GM23338 (cell line): ENCODE results near the gene CD3G. TPM values are rescaled to one million over a fixed set of nuclear protein-coding genes. Genes with fewer than 3 reads are reported as not detected.

ENCODE experiments used
- ATAC-seq: fragments of 200-7000 bp; cut with Tn5 transposase; 3 replicates; pipeline ENCODE4 v1.9.1; 2020
- DNase-seq: peaks from one replicate; pipeline ENCODE4 v3.0.0-alpha.2; 2015; ENCODE audit warnings: low spot score
- H2AFZ ChIP-seq: fragments of 200-600 bp; sonication (generic); 2 replicates; pipeline ENCODE4 v1.8.0; 2016; ENCODE audit warnings: antibody characterized with exemption, mild to moderate bottlenecking, moderate library complexity
- H3F3A ChIP-seq: fragments of 200-600 bp; sonication (generic); replicated peaks from 2 replicates; pipeline ENCODE4 v1.8.0; 2017; ENCODE audit warnings: antibody characterized with exemption, mixed run types, low read depth
- H3K27ac ChIP-seq: fragments of 200-600 bp; sonication (generic); 2 replicates; pipeline ENCODE4 v1.6.1; 2016; ENCODE audit warnings: low read depth
- H3K27me3 ChIP-seq: fragments of 200-600 bp; sonication (generic); 2 replicates; pipeline ENCODE4 v1.8.0; 2016; ENCODE audit warnings: mild to moderate bottlenecking, mixed run types, moderate library complexity; ENCODE audit not compliant: insufficient read depth
- H3K36me3 ChIP-seq: fragments of 200-600 bp; sonication (generic); 2 replicates; pipeline ENCODE4 v1.8.0; 2016; ENCODE audit warnings: mild to moderate bottlenecking; ENCODE audit not compliant: insufficient read depth
- H3K4me1 ChIP-seq: fragments of 200-600 bp; sonication (generic); 2 replicates; pipeline ENCODE4 v1.8.0; 2016; ENCODE audit warnings: mild to moderate bottlenecking, moderate library complexity; ENCODE audit not compliant: insufficient read depth
- H3K4me2 ChIP-seq: fragments of 200-600 bp; sonication (generic); 2 replicates; pipeline ENCODE4 v1.7.1; 2017; ENCODE audit warnings: mixed run types
- H3K4me3 ChIP-seq: fragments of 200-600 bp; sonication (generic); 2 replicates; pipeline ENCODE4 v1.6.1; 2016; ENCODE audit warnings: mixed run types
- H3K79me2 ChIP-seq: fragments of 200-600 bp; sonication (generic); replicated peaks from 2 replicates; pipeline ENCODE4 v1.8.0; 2017; ENCODE audit warnings: mild to moderate bottlenecking; ENCODE audit not compliant: insufficient read depth
- H3K9me2 ChIP-seq: fragments of 200-600 bp; sonication (generic); 2 replicates; pipeline ENCODE4 v1.8.0; 2017; ENCODE audit not compliant: insufficient read depth
- H4K20me1 ChIP-seq: fragments of 200-600 bp; sonication (generic); replicated peaks from 2 replicates; pipeline ENCODE4 v1.8.0; 2017; ENCODE audit warnings: mild to moderate bottlenecking; ENCODE audit not compliant: insufficient read depth
- H3K27ac Mint-ChIP-seq: 2 replicates; pipeline ENCODE4 v1.8.0; 2020; ENCODE audit warnings: inconsistent platforms, mild to moderate bottlenecking, moderate library complexity, mixed read lengths
- H3K27me3 Mint-ChIP-seq: 3 replicates; pipeline ENCODE4 v1.8.0; 2022; ENCODE audit warnings: low read depth, mild to moderate bottlenecking, moderate library complexity, mixed read lengths, inconsistent platforms; ENCODE audit not compliant: insufficient read depth, poor library complexity
- H3K36me3 Mint-ChIP-seq: 3 replicates; pipeline ENCODE4 v1.8.0; 2021; ENCODE audit warnings: low read depth, mild to moderate bottlenecking, inconsistent platforms, moderate library complexity, mixed read lengths
- H3K4me1 Mint-ChIP-seq: 3 replicates; pipeline ENCODE4 v1.8.0; 2020; ENCODE audit warnings: mild to moderate bottlenecking, inconsistent platforms, mixed read lengths
- H3K4me3 Mint-ChIP-seq: 3 replicates; pipeline ENCODE4 v1.8.0; 2021; ENCODE audit warnings: moderate library complexity, mild to moderate bottlenecking, inconsistent platforms, mixed read lengths
- H3K9me3 Mint-ChIP-seq: 3 replicates; pipeline ENCODE4 v1.8.0; 2020; ENCODE audit warnings: moderate library complexity, mild to moderate bottlenecking, inconsistent platforms, mixed read lengths
- CREB1 ChIP-seq: fragments of 250-450 bp; sonication (Bioruptor Pico); IDR thresholded peaks from 2 replicates; pipeline ENCODE4 v1.5.0; 2020; ENCODE audit warnings: low read depth, mild to moderate bottlenecking, moderate library complexity
- EZH2 ChIP-seq: fragments of 200-600 bp; sonication (generic); IDR thresholded peaks from one replicate; pipeline ENCODE4 v1.8.0; 2017; ENCODE audit warnings: antibody characterized with exemption, mild to moderate bottlenecking, low read depth; ENCODE audit not compliant: unreplicated experiment
- EZH2phosphoT487 ChIP-seq: fragments of 200-600 bp; sonication (generic); IDR thresholded peaks from one replicate; pipeline ENCODE4 v1.8.1; 2018; ENCODE audit warnings: antibody characterized with exemption; ENCODE audit not compliant: unreplicated experiment
- NANOG ChIP-seq: IDR thresholded peaks from 2 replicates; pipeline ENCODE4 v1.6.1; 2016; ENCODE audit warnings: antibody characterized with exemption, borderline replicate concordance
- POLR2AphosphoS5 ChIP-seq: IDR thresholded peaks from 2 replicates; pipeline ENCODE4 v1.6.1; 2016; ENCODE audit warnings: antibody characterized with exemption, low read depth
- STAT1 ChIP-seq: IDR thresholded peaks from one replicate; pipeline ENCODE4 v1.6.1; 2016; ENCODE audit warnings: antibody characterized with exemption; ENCODE audit not compliant: unreplicated experiment
- ZNF114 ChIP-seq: fragments of 250-450 bp; sonication (Bioruptor Pico); IDR thresholded peaks from 2 replicates; pipeline ENCODE4 v1.5.0; 2020; ENCODE audit warnings: mild to moderate bottlenecking, moderate library complexity
- ZNF331 ChIP-seq: fragments of 250-450 bp; sonication (Bioruptor Pico); IDR thresholded peaks from 2 replicates; pipeline ENCODE4 v1.5.0; 2020; ENCODE audit warnings: low read depth, mild to moderate bottlenecking, moderate library complexity
- polyA plus RNA-seq: library from polyadenylated mRNA; unstranded; fragments of >200 nt; fragmentation: Nextera tagmentation; extraction: Ambion mirVana; gene quantifications from 2 replicates; pipeline ENCODE4 v1.2.1, GENCODE V29; 2016
- total RNA-seq: library from RNA; depleted of rRNA; stranded (reverse); fragments of >200 nt; shearing (Covaris generic); gene quantifications from 2 replicates; pipeline ENCODE4 v1.2.3, GENCODE V29; 2014
- TF ChIP-seq, protein P1 (sequence below), 2 experiments: fragments of 200-600 bp in 1 of 2; sonication (generic) in 1 of 2; conservative IDR thresholded peaks; 2 replicates each; pipeline versions ENCODE4 v1.5.1 to v1.6.1; 2016 to 2017; ENCODE audit warnings: antibody characterized with exemption in 2 of 2, low read depth in 2 of 2, mild to moderate bottlenecking in 2 of 2, moderate library complexity in 1 of 2
- TF ChIP-seq, protein P2 (sequence below): IDR thresholded peaks from 2 replicates; pipeline ENCODE4 v1.6.1; 2016; ENCODE audit warnings: antibody characterized with exemption

The CD3G gene
- total and polyA plus RNA-seq, 2 experiments from 2014 or later = not detected

DNA sequence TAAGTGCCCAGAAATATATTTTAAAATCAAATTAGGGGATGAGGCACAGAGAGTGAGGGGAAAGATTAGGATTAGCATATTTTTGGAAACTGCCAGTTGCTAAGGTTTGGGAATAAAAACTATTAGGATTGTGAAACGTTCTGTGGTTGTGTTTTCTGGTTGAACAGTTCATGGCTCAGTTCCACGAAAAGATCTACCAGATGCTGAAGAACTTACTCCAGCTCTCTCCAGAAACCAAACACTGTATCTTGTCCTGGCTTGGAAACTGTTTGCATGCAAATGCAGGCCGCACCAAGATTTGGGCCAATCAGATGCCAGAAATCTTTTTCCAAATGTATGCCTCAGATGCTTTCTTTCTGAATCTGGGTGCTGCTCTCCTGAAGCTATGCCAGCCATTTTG is 30.6 kb downstream of the CD3G start:
- Histone ChIP-seq H3K9me2 (no peaks in the 10 kb centered on the region), H3K4me1 (no peaks in the 10 kb centered on the region), H3K4me3 (no peak overlapping the region), H4K20me1 (peaks cover 7% of the 10 kb centered on the region; the same call in 1 of the 2 replicates), H2AFZ (no peak overlapping the region), H3K27me3 (no peaks in the 10 kb centered on the region), H3K36me3 (peaks cover 46% of the 10 kb centered on the region), H3K4me2 (no peak overlapping the region), H3K27ac (no peak overlapping the region), H3F3A (no peaks in the 10 kb centered on the region), H3K79me2 (no peaks in the 10 kb centered on the region)
- Mint-ChIP-seq H3K9me3 (no peaks in the 10 kb centered on the region), H3K36me3 (peaks cover 72% of the 10 kb centered on the region), H3K4me3 (no peak overlapping the region), H3K27me3 (peaks cover 3% of the 10 kb centered on the region), H3K4me1 (peaks cover 2% of the 10 kb centered on the region; the same call in 2 of the 3 replicates), H3K27ac (no peak overlapping the region)
- ATAC-seq (no peak), DNase-seq (no peak)
- TF ChIP-seq ZNF114 (CRISPR knock-in tag) = no peak
- TF ChIP-seq CREB1 (CRISPR knock-in tag) = no peak
- TF ChIP-seq ZNF331 (CRISPR knock-in tag) = no peak
- no peak for TF ChIP-seq POLR2AphosphoS5
- no peak for TF ChIP-seq NANOG
- TF ChIP-seq, protein P1, sequence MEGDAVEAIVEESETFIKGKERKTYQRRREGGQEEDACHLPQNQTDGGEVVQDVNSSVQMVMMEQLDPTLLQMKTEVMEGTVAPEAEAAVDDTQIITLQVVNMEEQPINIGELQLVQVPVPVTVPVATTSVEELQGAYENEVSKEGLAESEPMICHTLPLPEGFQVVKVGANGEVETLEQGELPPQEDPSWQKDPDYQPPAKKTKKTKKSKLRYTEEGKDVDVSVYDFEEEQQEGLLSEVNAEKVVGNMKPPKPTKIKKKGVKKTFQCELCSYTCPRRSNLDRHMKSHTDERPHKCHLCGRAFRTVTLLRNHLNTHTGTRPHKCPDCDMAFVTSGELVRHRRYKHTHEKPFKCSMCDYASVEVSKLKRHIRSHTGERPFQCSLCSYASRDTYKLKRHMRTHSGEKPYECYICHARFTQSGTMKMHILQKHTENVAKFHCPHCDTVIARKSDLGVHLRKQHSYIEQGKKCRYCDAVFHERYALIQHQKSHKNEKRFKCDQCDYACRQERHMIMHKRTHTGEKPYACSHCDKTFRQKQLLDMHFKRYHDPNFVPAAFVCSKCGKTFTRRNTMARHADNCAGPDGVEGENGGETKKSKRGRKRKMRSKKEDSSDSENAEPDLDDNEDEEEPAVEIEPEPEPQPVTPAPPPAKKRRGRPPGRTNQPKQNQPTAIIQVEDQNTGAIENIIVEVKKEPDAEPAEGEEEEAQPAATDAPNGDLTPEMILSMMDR (conservative IDR thresholded peaks at IDR 0.05; ENCODE audit: low read depth in 2 of 2) = no peak
- TF ChIP-seq STAT1 = no peak
- no peak for TF ChIP-seq EZH2
- no peak for TF ChIP-seq EZH2phosphoT487
- TF ChIP-seq, protein P2, sequence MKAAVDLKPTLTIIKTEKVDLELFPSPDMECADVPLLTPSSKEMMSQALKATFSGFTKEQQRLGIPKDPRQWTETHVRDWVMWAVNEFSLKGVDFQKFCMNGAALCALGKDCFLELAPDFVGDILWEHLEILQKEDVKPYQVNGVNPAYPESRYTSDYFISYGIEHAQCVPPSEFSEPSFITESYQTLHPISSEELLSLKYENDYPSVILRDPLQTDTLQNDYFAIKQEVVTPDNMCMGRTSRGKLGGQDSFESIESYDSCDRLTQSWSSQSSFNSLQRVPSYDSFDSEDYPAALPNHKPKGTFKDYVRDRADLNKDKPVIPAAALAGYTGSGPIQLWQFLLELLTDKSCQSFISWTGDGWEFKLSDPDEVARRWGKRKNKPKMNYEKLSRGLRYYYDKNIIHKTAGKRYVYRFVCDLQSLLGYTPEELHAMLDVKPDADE = no peak

DNA sequence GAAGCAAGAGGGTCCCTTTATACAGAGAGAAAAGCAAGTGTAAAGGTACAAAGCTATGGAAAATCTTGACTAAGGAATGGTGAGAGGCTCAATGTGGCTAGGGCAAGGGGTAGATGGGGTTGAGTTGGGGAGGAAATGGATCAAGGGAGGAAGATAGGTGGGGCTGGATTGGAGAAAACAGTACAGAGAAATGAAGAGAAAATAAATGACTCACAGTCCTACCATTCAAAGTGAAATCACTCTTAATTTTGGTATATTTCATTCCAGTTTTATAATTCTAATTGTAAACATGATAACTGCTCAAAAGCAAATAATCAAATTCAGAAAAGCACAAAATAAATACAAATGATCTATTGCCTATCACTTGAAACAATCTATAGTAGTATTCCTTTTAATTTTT is 31.8 kb downstream of the CD3G start:
- Histone ChIP-seq H3K4me1 (no peaks in the 10 kb centered on the region), H3K79me2 (no peaks in the 10 kb centered on the region), H3K27ac (no peak overlapping the region), H3F3A (no peaks in the 10 kb centered on the region), H4K20me1 (peaks cover 7% of the 10 kb centered on the region; the same call in 1 of the 2 replicates), H3K4me3 (no peak overlapping the region), H3K27me3 (no peaks in the 10 kb centered on the region), H3K9me2 (no peaks in the 10 kb centered on the region), H3K36me3 (peaks cover 39% of the 10 kb centered on the region), H2AFZ (no peak overlapping the region), H3K4me2 (no peak overlapping the region)
- DNase-seq (no peak), ATAC-seq (no peak)
- Mint-ChIP-seq H3K27me3 (no peaks in the 10 kb centered on the region), H3K36me3 (peaks cover 66% of the 10 kb centered on the region), H3K27ac (no peak overlapping the region), H3K4me3 (no peak overlapping the region), H3K4me1 (no peaks in the 10 kb centered on the region), H3K9me3 (no peaks in the 10 kb centered on the region)
- TF ChIP-seq POLR2AphosphoS5 (no peak), ZNF114 (CRISPR knock-in tag) (no peak), EZH2 (no peak), EZH2phosphoT487 (no peak), CREB1 (CRISPR knock-in tag) (no peak), NANOG (no peak)
- TF ChIP-seq, protein P1 (conservative IDR thresholded peaks at IDR 0.05; ENCODE audit: low read depth in 2 of 2) = no peak
- TF ChIP-seq, protein P2 = no peak
